Activated B cell treated with CpG ODN at 0.5 μM for 24 hours (primary cell): ENCODE measurements around the gene MAPK1IP1L. TPM values are rescaled to one million over a fixed set of nuclear protein-coding genes. Genes with fewer than 3 reads are reported as not detected.
"Not testable (repeated sequence)": the region's sequence is repeated elsewhere in the genome, so short reads cannot be mapped to it uniquely, and the experiment has no call there.

Source experiments
- ATAC-seq: fragments of 200-7000 bp; cut with Tn5 transposase; one replicate; pipeline ENCODE4 v1.10.0; 2021; ENCODE audit warnings: low read depth, mild to moderate bottlenecking, moderate library complexity
- CTCF ChIA-PET: fragments of 350-600 bp; sonication (Branson Sonifier 250); formaldehyde crosslinking; loops from one replicate; lab custom pipeline; 2021; ENCODE audit warnings: antibody characterized with exemption; lab: Charles Lee
- POLR2A ChIA-PET: fragments of 350-600 bp; sonication (Branson Sonifier 250); formaldehyde crosslinking; loops from one replicate; lab custom pipeline; 2021; ENCODE audit warnings: antibody characterized with exemption; lab: Charles Lee
- DNase-seq: peaks from one replicate; pipeline ENCODE4 v3.0.0; 2022
- H3K27ac Mint-ChIP-seq: one replicate; pipeline ENCODE4 v1.8.0; 2020; ENCODE audit warnings: mixed read lengths
- H3K27me3 Mint-ChIP-seq: one replicate; pipeline ENCODE4 v1.8.0; 2021; ENCODE audit warnings: mixed read lengths
- H3K36me3 Mint-ChIP-seq: one replicate; pipeline ENCODE4 v1.8.0; 2021; ENCODE audit warnings: low read depth, mixed read lengths
- H3K4me1 Mint-ChIP-seq: one replicate; pipeline ENCODE4 v1.8.0; 2021; ENCODE audit warnings: mixed read lengths
- H3K4me3 Mint-ChIP-seq: one replicate; pipeline ENCODE4 v1.8.0; 2020; ENCODE audit warnings: mild to moderate bottlenecking, mixed read lengths
- H3K9me3 Mint-ChIP-seq: one replicate; pipeline ENCODE4 v1.8.0; 2020; ENCODE audit warnings: mixed read lengths
- intact Hi-C: fragments of 100-400 bp; cut with micrococcal nuclease; formaldehyde crosslinking; loops from one replicate; pipeline ENCODE4 v1.15.1; 2024
- total RNA-seq: library from RNA; stranded (reverse); gene quantifications from 2 replicates; pipeline ENCODE4 v1.2.3, GENCODE V29; 2022
- TF ChIP-seq, protein P1 (sequence below): fragments of 200-600 bp; IDR thresholded peaks from one replicate; pipeline ENCODE4 v1.8.0; 2022; ENCODE audit warnings: antibody characterized with exemption, mild to moderate bottlenecking

Gene MAPK1IP1L
- total RNA-seq, 1 donor from 2014 or later, result 130 TPM

DNA sequence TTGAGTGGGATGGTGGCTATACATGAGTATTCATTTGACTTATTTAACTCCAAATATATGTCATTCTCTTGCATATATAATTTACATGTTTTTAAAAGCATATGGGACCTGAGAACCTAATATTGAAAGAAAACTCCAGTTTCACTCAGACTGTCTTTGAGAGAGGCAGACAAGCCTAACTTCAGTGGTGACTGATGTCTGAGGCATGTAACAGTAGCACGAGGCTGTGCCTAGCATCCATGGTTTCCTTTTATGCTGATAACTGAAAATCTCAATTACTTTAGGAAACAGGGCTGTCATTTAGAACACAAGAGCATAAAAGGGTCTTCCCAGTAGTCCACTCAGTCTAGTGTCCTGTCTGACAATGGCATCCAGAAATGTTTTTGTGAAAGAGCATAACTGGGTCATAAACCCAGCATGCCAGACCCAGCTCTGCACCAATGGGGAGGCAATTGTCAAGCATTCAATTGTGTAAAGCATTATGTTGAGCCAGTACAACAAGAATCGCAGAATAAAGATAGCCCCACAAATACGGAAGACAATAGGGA lies 24.3 kb downstream of the MAPK1IP1L start:
- ChIA-PET POLR2A (interaction anchor here (0.6 to 1.7 kb wide), 2 partner anchors 24 to 299 kb away, joined by 3 to 6 read pairs; partner anchors contain the start of gene MAPK1IP1L), CTCF (interaction anchor here (1.8 kb wide), 1 partner anchor 25 kb away, joined by 7 read pairs; the partner anchor contains the start of gene MAPK1IP1L)
- intact Hi-C loops, result no loop called here
- DNase-seq (no peak), ATAC-seq (no peak)
- Mint-ChIP-seq H3K4me1 (peaks cover 55% of the 10 kb centered on the region), H3K27me3 (no peaks in the 10 kb centered on the region), H3K27ac (no peak overlapping the region), H3K36me3 (no peaks in the 10 kb centered on the region), H3K9me3 (no peaks in the 10 kb centered on the region), H3K4me3 (no peak overlapping the region)
- TF ChIP-seq, protein P1, sequence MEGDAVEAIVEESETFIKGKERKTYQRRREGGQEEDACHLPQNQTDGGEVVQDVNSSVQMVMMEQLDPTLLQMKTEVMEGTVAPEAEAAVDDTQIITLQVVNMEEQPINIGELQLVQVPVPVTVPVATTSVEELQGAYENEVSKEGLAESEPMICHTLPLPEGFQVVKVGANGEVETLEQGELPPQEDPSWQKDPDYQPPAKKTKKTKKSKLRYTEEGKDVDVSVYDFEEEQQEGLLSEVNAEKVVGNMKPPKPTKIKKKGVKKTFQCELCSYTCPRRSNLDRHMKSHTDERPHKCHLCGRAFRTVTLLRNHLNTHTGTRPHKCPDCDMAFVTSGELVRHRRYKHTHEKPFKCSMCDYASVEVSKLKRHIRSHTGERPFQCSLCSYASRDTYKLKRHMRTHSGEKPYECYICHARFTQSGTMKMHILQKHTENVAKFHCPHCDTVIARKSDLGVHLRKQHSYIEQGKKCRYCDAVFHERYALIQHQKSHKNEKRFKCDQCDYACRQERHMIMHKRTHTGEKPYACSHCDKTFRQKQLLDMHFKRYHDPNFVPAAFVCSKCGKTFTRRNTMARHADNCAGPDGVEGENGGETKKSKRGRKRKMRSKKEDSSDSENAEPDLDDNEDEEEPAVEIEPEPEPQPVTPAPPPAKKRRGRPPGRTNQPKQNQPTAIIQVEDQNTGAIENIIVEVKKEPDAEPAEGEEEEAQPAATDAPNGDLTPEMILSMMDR, result no peak

DNA sequence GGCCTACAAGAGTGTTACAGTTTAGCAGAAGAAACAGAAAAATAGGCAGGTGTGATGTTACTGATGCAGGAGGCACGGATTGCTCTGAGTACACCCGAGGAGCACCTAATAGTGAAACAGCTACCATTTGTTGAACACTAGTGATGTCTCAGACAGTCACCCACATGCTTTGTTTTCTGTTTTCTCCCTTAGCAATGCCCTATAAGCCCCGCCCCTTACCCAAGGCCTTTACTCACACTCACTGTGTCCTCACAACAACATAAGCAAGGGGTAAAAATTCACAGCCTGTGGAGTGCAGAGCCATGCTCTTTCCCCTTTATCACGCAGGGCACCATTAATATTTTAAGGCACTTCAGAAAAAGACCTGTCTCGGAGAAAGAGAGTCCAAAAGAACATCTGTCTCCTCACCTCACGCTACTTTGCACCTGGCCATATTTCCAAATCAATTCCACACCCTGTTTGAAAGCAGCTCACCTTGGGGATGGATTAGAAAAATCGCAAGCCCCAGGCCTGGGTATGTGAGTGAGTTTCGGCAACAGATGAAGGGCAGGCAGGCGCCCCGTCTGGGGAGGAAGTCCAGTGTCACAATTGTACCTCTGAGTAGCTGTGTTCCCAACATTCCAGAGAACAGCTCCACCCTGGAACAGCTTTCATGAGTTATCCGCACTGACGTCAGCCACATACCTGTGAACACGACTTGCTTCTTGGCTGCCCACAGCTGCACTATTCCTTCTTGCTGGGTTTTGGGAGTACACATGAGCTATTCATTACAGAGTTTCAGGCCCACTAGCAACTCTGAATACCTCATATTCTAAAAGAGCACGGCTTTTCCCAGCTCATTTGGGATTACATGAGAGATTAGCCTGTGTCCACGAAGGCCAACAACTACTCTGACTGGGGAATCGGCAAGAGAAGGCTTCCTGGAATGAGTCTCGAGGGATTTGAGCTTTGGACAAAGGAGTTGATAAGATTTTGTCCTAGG lies 26.0 kb downstream of the MAPK1IP1L start:
- intact Hi-C loops, result no loop called here
- no peaks in the 10 kb centered on the region for H3K27me3 Mint-ChIP-seq
- CTCF ChIA-PET, result interaction anchor here (1.7 kb wide), 1 partner anchor 16 kb away, joined by 5 read pairs; no protein-coding TSS in a partner anchor
- ATAC-seq, result no peak
- H3K36me3 Mint-ChIP-seq, result no peaks in the 10 kb centered on the region
- TF ChIP-seq, protein P1, result no peak
- POLR2A ChIA-PET, result interaction anchor here (2.3 kb wide), 1 partner anchor 26 kb away, joined by 9 read pairs; the partner anchor contains the start of gene MAPK1IP1L
- H3K27ac Mint-ChIP-seq, result no peak overlapping the region
- DNase-seq, result no peak
- no peak overlapping the region for H3K4me3 Mint-ChIP-seq
- no peaks in the 10 kb centered on the region for H3K9me3 Mint-ChIP-seq
- H3K4me1 Mint-ChIP-seq, result peaks cover 38% of the 10 kb centered on the region

DNA sequence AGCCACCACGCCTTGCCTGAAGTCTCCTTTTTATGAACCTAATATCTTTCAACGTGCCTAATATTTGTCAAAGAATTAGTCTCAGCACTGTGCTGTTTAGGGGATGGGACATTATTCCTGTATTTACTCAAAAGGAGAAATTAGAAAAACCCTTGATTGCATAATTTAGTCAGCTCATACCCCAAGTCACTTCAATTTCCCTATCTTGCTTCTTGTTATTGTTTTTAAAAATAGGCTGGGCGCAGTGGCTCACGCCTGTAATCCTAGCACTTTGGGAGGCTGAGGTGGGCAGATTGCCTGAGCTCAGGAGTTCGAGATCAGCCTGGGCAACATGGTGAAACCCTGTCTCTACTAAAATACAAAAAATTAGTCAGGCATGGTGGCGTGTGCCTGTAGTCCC lies 28.5 kb downstream of the MAPK1IP1L start:
- H3K4me1 Mint-ChIP-seq, result peaks cover 15% of the 10 kb centered on the region
- H3K36me3 Mint-ChIP-seq, CTCF ChIA-PET, H3K27ac Mint-ChIP-seq, H3K27me3 Mint-ChIP-seq, H3K4me3 Mint-ChIP-seq, DNase-seq, intact Hi-C loops, H3K9me3 Mint-ChIP-seq, ATAC-seq: not testable (repeated sequence)
- POLR2A ChIA-PET, result interaction anchor here (0.7 to 0.8 kb wide), 2 partner anchors 29 to 608 kb away, joined by 3 read pairs; partner anchors contain the start of gene MAPK1IP1L

DNA sequence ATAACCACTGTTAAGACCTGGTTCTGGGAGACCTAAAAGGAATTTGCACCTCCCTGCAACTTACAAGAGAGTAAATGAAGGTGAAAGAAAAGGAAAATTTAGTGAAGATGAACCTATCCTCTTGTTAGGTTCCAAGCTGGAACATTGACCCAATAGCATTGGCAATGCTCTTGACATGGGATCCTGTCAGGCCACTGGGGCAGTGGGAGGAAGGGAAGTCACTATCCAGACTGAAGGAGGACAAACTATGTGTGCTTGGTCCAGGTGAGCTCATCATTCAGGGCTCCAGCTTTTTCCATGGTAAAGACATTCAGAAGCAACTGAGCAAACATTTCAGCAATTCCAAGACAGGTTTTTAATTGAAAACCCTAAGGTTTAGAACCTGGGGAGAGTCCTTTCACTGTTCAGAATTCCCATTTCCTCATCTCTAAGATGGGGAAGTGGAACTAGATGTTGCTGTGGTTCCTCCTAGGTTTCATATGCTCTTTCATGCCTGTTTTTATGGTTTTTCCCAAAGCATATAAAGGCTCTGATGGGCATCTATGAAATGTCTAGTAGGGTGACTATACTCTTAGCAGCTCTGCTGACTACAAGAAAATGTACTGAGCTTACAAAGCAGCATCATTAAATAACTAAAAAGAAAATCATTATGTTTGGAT lies 33.1 kb downstream of the MAPK1IP1L start:
- intact Hi-C loops, result no loop called here
- DNase-seq (no peak), ATAC-seq (no peak)
- ChIA-PET POLR2A (no interaction called here), CTCF (interaction anchor here (1.3 to 2.3 kb wide), 2 partner anchors 25 to 33 kb away, joined by 4 to 8 read pairs; partner anchors contain the start of gene MAPK1IP1L)
- no peaks in the 10 kb centered on the region for H3K9me3 Mint-ChIP-seq
- H3K27ac Mint-ChIP-seq, result no peak overlapping the region
- no peaks in the 10 kb centered on the region for H3K27me3 Mint-ChIP-seq
- H3K36me3 Mint-ChIP-seq, result no peaks in the 10 kb centered on the region
- TF ChIP-seq, protein P1, result no peak
- peaks cover 2% of the 10 kb centered on the region for H3K4me1 Mint-ChIP-seq
- no peak overlapping the region for H3K4me3 Mint-ChIP-seq

DNA sequence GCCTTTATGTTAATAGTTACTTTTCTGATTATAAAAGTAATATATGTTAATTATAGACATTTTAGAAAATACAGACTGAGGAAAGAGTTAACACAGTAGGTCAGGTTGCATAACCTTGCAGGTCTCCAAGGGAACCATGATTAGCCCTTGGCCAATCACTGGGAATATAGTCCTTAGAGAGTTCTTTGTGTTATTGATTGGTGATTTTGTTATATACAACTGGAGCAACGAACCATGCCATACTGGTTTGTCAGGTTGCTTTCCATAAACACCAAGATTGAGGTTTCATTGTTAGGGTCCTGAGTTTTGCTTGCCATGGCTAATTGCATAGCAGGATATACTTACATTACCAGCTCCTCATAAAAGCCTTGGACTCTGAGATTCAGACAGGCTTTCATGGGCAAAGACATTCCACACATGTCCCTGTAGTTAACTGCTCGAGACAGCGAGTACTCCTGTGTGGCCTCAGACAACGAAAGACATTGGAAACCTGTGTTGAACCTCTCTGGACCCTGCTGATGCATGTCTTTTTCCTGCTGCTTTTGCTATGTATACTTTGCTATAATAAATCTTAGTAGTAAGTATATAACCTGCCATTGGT lies 33.7 kb downstream of the MAPK1IP1L start:
- POLR2A ChIA-PET, result no interaction called here
- Mint-ChIP-seq H3K27ac (no peak overlapping the region), H3K27me3 (no peaks in the 10 kb centered on the region), H3K4me1 (peaks cover 3% of the 10 kb centered on the region), H3K9me3 (no peaks in the 10 kb centered on the region), H3K36me3 (no peaks in the 10 kb centered on the region), H3K4me3 (no peak overlapping the region)
- CTCF ChIA-PET, result interaction anchor here (1.3 to 2.3 kb wide), 2 partner anchors 26 to 34 kb away, joined by 4 to 8 read pairs; partner anchors contain the start of gene MAPK1IP1L
- no peak for ATAC-seq
- TF ChIP-seq, protein P1, result no peak
- no peak for DNase-seq
- intact Hi-C loops, result no loop called here
